ENCODE data around the gene OLA1.

The OLA1 gene

GRCh38 chr2:174224665-174225288 is 23.6 kb downstream of the OLA1 start:
- in situ Hi-C loops (cut with MboI; ENCODE audit: low sequenced_read_pairs), result no loop called here

GRCh38 chr2:174224125-174224524 is 24.2 kb downstream of the OLA1 start:
- in situ Hi-C loops (cut with MboI; ENCODE audit: low sequenced_read_pairs), result no loop called here

- in situ Hi-C loops (cut with MboI; ENCODE audit: low sequenced_read_pairs), result no loop called here
Observed at GRCh38 chr2:174223388-174223787, 24.9 kb downstream of the OLA1 start.

- in situ Hi-C loops (cut with MboI; ENCODE audit: low sequenced_read_pairs), result no loop called here
Observed at GRCh38 chr2:174222154-174222553, 26.2 kb downstream of the OLA1 start.

- in situ Hi-C loops (cut with MboI; ENCODE audit: low sequenced_read_pairs), result no loop called here
Observed at GRCh38 chr2:174219321-174219720, 29.0 kb downstream of the OLA1 start.

- in situ Hi-C loops (cut with MboI; ENCODE audit: low sequenced_read_pairs), result no loop called here
Observed at GRCh38 chr2:174218773-174219172, 29.6 kb downstream of the OLA1 start.

- in situ Hi-C loops (cut with MboI; ENCODE audit: low sequenced_read_pairs), result no loop called here
Observed at GRCh38 chr2:174217869-174218268, 30.5 kb downstream of the OLA1 start.

GRCh38 chr2:174211954-174212353 is 36.4 kb downstream of the OLA1 start:
- in situ Hi-C loops (cut with MboI; ENCODE audit: low sequenced_read_pairs), result no loop called here

GRCh38 chr2:174210862-174211261 is 37.5 kb downstream of the OLA1 start:
- in situ Hi-C loops (cut with MboI; ENCODE audit: low sequenced_read_pairs), result no loop called here

GRCh38 chr2:174209325-174209724 is 39.0 kb downstream of the OLA1 start:
- in situ Hi-C loops (cut with MboI; ENCODE audit: low sequenced_read_pairs), result no loop called here

- in situ Hi-C loops (cut with MboI; ENCODE audit: low sequenced_read_pairs), result no loop called here
Observed at GRCh38 chr2:174208026-174208425, 40.3 kb downstream of the OLA1 start.

GRCh38 chr2:174205562-174205961 is 42.8 kb downstream of the OLA1 start:
- in situ Hi-C loops (cut with MboI; ENCODE audit: low sequenced_read_pairs), result no loop called here

- in situ Hi-C loops (cut with MboI; ENCODE audit: low sequenced_read_pairs), result no loop called here
Observed at GRCh38 chr2:174202188-174202587, 46.1 kb downstream of the OLA1 start.

GRCh38 chr2:174198846-174199564 is 49.3 kb downstream of the OLA1 start:
- in situ Hi-C loops (cut with MboI; ENCODE audit: low sequenced_read_pairs), result no loop called here

- in situ Hi-C loops (cut with MboI; ENCODE audit: low sequenced_read_pairs), result no loop called here
Observed at GRCh38 chr2:174195253-174195652, 53.1 kb downstream of the OLA1 start.

- in situ Hi-C loops (cut with MboI; ENCODE audit: low sequenced_read_pairs), result no loop called here
Observed at GRCh38 chr2:174193737-174194136, 54.6 kb downstream of the OLA1 start.

- in situ Hi-C loops (cut with MboI; ENCODE audit: low sequenced_read_pairs), result no loop called here
Observed at GRCh38 chr2:174192664-174193063, 55.7 kb downstream of the OLA1 start.

- in situ Hi-C loops (cut with MboI; ENCODE audit: low sequenced_read_pairs), result no loop called here
Observed at GRCh38 chr2:174191342-174192074, 56.8 kb downstream of the OLA1 start.

GRCh38 chr2:174184915-174185314 is 63.4 kb downstream of the OLA1 start:
- in situ Hi-C loops (cut with MboI; ENCODE audit: low sequenced_read_pairs), result no loop called here

GRCh38 chr2:174184504-174184903 is 63.8 kb downstream of the OLA1 start:
- in situ Hi-C loops (cut with MboI; ENCODE audit: low sequenced_read_pairs), result no loop called here

GRCh38 chr2:174183076-174183475 is 65.3 kb downstream of the OLA1 start:
- in situ Hi-C loops (cut with MboI; ENCODE audit: low sequenced_read_pairs), result no loop called here

GRCh38 chr2:174181368-174181767 is 67.0 kb downstream of the OLA1 start:
- in situ Hi-C loops (cut with MboI; ENCODE audit: low sequenced_read_pairs), result no loop called here

All from HL-60/S4 (cell line).